ENCODE measurements around the gene LONRF3.

DNA sequence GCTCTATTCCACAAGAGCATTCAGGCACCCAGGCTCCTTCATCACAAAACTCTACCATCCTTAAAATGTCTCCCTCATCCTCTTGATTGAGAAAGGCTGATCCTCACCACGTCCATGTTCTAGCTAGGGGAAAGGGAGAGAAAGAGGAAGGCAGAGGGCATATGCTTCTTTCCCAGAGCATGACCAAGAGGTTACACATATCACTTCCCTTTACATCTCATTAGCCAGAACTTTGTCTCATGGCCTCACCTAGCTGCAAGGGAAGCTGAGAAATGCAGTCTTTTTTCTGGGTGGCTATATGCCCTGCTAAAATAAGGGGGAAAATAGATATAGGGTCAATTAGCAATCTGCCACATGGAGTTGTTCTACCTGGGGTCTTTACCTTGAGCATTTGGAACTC, 42.7 kb downstream of the LONRF3 start:
- TF ChIP-seq, protein P1, sequence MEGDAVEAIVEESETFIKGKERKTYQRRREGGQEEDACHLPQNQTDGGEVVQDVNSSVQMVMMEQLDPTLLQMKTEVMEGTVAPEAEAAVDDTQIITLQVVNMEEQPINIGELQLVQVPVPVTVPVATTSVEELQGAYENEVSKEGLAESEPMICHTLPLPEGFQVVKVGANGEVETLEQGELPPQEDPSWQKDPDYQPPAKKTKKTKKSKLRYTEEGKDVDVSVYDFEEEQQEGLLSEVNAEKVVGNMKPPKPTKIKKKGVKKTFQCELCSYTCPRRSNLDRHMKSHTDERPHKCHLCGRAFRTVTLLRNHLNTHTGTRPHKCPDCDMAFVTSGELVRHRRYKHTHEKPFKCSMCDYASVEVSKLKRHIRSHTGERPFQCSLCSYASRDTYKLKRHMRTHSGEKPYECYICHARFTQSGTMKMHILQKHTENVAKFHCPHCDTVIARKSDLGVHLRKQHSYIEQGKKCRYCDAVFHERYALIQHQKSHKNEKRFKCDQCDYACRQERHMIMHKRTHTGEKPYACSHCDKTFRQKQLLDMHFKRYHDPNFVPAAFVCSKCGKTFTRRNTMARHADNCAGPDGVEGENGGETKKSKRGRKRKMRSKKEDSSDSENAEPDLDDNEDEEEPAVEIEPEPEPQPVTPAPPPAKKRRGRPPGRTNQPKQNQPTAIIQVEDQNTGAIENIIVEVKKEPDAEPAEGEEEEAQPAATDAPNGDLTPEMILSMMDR (IDR thresholded peaks at IDR 0.05), result no peak
- no peak for TF ChIP-seq POLR2A (IDR thresholded peaks at IDR 0.05)

Measured in body of pancreas (tissue), 4 donors.